T-helper 1 cell treated with Interleukin-12 subunit alpha and Interleukin-12 subunit beta and Interleukin-4 antibody, amounts not matched to agents 30 ng/mL and 1 ng/mL, for 36 hours (primary cell): ENCODE data around the gene RASGRF2. TPM values are rescaled to one million over a fixed set of nuclear protein-coding genes. Genes with fewer than 3 reads are reported as not detected.

Source experiments
- intact Hi-C: fragments of 100-400 bp; cut with micrococcal nuclease; formaldehyde crosslinking; loops from one replicate; pipeline ENCODE4 v1.15.1; 2024
- total RNA-seq: library from RNA; stranded (reverse); gene quantifications from 2 replicates; pipeline ENCODE4 v1.2.3, GENCODE V29; 2022

Gene RASGRF2
- total RNA-seq, 1 donor from 2014 or later: 10.8 TPM

- intact Hi-C loops: no loop called here
Measured at GRCh38 chr5:80953587-80953986, 6.6 kb upstream of the RASGRF2 start.

DNA sequence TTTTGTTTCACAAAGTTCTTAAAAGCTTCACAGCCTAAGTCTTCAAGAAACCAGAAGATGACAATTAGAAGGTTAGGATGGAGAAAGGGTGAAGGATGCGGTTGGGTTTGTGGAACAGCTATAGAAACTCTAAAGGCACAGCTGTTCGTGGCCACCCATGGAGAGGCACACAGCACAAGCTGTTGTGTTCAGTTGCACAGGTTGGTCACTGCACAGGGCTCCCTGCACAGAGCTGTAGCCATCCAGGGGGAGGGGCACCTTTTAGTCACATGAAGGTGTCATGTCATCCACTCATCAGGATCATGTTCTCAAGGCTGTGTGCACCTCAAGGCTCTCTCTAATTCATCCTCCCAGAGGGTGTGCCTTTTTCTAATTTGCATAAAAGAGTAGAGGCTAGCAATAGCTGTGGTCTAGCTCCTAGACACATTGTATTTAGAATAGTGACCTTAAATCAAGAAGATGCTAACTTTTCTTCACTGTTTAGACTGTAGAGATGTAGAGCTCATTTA, 5.0 kb upstream of the RASGRF2 start:
- intact Hi-C loops: no loop called here

GRCh38 chr5:80956272-80956671, 3.9 kb upstream of the RASGRF2 start:
- intact Hi-C loops: no loop called here

- intact Hi-C loops: no loop called here
Measured at GRCh38 chr5:80957031-80957761, 3.0 kb upstream of the RASGRF2 start.

DNA sequence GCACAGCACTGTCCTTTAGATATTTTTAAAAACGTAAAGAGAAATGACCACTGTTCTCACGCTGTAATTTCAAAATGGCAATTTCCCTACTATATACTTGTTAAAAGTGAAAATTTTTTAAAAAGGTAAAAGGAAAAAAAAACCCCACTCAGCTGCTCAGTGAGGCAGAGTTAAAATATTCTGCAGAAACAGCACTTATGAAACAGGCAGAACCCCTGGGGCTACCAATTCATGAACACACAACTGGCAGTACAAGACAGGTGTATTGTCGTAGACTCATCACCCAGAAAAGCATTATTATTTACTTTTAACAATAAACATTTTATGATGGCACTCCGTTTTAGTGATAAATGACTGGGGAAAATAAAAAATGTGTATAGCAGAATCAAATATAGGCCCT, 1.5 kb upstream of the RASGRF2 start:
- intact Hi-C loops: loop anchor here (1.0 kb wide), 1 partner anchor 49 kb away; no protein-coding TSS in a partner anchor

- intact Hi-C loops: no loop called here
Measured at GRCh38 chr5:80959138-80959537, 1.0 kb upstream of the RASGRF2 start.

DNA sequence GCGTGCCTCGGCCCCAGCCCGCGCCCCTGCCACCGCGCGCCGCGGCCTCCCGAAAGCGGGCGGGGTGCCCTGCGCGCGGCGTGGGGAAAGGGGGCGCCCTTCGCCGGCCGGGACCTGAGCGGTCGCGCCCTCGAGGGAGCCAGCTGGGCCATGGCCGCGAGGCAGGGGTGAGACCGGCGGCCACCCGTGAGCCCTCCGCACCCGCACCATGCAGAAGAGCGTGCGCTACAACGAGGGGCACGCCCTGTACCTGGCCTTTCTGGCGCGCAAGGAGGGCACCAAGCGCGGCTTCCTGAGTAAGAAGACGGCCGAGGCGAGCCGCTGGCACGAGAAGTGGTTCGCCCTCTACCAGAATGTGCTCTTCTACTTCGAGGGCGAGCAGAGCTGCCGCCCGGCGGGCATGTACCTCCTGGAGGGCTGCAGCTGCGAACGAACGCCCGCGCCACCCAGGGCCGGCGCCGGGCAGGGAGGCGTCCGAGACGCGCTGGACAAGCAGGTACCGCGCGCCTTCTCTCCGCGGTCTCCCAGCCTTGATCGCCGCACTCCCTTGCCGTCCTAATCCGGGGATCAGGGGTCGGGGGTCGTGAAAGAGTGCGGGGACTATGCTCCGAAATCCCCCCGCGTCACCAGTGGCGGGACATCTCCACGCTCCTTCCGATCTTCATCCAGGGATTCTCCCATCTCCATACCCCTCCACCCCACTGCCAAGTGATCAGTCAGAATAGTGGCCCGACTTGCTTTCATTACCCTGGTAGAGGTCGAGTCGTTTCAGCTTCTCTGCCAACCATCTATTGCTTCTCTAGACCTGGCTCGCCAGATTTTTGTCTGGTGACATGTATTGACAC, 590 bp downstream of the RASGRF2 start:
- intact Hi-C loops: loop anchor here (1.0 to 5.0 kb wide), 8 partner anchors 93 to 1723 kb away; partner anchors contain the start of genes HOMER1, JMY, ZCCHC9 and ZFYVE16

DNA sequence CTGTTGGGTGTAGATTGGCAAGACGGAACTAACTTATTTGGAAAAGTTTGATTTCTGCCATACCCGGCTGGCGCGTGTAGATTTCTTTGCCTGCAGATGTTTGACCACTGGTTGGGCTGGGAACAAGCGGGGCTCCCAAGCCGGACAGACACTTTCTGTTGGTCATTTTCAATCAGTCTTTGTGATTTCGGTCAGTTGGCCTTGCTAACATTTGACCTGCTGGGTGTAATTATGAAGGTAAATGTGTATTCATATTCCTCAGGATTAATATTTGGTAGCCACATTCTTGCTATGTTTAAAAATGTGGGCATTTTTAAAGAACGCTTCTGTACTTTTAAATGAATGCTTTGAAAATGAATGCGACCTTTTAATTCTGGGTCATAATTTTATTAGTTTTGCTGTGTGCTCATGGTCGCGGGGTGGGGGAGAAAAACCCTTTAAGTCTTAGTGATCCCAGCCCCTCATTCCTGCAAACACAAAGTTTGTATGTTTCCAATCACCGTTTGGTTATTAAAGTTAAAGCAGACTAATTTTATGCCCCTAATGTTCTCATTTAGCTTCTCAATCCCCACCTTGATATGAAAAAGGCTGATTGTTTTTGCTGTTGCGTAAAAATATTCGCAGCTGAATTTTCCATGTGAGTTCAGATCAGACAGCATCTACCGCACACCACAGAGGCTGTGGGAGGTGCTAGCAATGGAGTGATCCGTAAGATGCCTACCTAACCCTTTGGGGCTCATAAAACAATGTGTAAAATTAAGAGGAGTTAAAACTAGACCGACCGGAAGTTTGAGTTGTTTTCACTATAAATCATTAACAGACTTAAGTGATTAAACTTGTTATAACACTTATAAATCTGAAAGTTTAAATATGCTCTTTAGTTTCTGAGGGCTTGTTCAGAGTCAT, 1.5 kb downstream of the RASGRF2 start:
- intact Hi-C loops: loop anchor here (1.0 to 5.0 kb wide), 9 partner anchors 46 to 1724 kb away; partner anchors contain the start of genes HOMER1, JMY, ZCCHC9 and ZFYVE16

- intact Hi-C loops: loop anchor here (1.0 to 5.0 kb wide), 7 partner anchors 44 to 1726 kb away; partner anchors contain the start of genes HOMER1, JMY and ZFYVE16
Measured at GRCh38 chr5:80962630-80963520, 2.7 kb downstream of the RASGRF2 start.

GRCh38 chr5:80963521-80963895, 3.3 kb downstream of the RASGRF2 start:
- intact Hi-C loops: loop anchor here (2.0 to 5.0 kb wide), 5 partner anchors 229 to 1726 kb away; partner anchors contain the start of genes HOMER1, JMY and ZFYVE16

DNA sequence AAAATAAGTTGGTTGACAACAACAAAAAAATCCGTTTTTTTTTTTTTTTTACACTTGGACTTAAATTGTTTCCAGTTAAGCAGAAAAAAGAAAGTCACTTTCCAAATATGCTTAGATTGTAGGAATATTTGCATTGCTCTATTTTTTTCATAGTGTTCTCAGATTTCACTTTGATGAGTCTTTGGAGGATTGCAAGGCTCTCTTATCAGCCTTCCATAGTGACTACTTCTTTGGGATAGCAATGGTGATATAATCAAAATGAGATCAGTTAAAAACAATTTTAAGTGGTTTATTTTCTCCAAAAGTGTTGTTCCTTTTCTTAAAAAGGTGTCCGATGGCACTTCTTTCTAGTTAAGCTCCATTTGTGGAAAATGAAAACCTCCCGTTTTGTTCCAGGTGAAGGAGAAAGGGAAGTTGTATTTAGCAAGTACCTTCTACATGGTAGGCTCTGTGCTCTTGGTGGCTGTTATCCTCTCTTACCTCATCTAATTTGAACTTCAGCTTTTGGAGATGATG, 3.9 kb downstream of the RASGRF2 start:
- intact Hi-C loops: loop anchor here (2.0 to 5.0 kb wide), 5 partner anchors 228 to 1727 kb away; partner anchors contain the start of genes HOMER1, JMY and ZFYVE16

DNA sequence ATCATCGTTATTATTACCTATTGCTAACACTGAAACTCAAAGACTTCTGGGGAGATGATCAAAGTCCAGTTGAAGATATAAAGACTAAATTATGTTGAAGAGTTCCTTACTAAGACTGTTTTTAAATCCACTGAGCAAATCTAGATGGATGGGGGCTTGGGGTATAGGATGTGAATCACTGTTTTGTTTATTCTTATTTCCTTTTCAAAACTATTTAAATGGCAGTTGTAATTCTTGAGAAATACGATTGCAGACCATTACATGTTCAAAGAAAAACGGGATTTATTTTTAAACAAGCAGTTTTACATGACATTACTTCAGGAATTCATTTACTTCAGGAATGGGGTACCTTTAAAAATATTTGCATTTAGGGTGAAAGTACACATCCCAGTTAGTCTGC, 4.3 kb downstream of the RASGRF2 start:
- intact Hi-C loops: loop anchor here (5.0 kb wide), 4 partner anchors 228 to 1727 kb away; partner anchors contain the start of genes HOMER1, JMY and ZFYVE16

DNA sequence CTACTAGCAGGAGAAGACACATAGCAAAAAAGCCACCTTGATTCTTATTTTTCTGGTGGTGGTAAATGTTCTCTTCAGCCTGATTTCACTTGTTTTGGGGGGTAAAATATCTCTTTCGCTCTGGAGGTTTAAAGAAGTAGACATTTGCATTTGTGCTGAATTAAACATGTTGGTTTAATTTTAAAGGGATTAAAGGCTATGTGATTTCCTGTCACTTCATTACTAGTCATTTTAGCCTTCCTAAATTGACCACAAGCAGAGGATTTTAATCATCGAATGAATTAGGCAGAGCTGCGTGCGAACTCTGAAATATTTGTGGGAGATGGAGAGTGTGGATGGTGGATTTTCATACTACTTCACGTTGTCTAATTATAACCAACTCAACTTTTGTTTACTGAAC, 4.8 kb downstream of the RASGRF2 start:
- intact Hi-C loops: loop anchor here (5.0 kb wide), 4 partner anchors 227 to 1728 kb away; partner anchors contain the start of genes HOMER1, JMY and ZFYVE16

GRCh38 chr5:80967500-80968181, 7.5 kb downstream of the RASGRF2 start:
- intact Hi-C loops: no loop called here

DNA sequence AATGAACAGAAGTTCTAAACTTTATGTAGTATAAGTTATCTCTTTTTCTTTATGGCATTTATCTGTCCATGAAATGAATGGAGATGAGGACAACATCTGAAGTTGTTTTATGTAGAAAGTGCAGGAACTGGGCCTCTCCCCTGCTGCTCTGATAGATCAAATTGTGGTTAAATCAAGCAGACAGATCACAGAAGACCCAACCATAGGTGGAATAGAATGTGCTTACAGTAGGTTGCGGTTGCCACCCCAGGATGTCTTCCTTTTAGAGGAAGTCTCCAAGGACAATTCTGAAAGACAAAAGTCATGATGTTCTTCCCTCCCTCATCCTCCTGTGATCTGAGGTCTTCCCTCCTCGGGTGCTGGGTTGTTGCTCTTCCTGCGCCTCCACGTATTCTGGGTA, 12.9 kb downstream of the RASGRF2 start:
- intact Hi-C loops: no loop called here

- intact Hi-C loops: no loop called here
Measured at GRCh38 chr5:80975065-80975464, 14.9 kb downstream of the RASGRF2 start.

DNA sequence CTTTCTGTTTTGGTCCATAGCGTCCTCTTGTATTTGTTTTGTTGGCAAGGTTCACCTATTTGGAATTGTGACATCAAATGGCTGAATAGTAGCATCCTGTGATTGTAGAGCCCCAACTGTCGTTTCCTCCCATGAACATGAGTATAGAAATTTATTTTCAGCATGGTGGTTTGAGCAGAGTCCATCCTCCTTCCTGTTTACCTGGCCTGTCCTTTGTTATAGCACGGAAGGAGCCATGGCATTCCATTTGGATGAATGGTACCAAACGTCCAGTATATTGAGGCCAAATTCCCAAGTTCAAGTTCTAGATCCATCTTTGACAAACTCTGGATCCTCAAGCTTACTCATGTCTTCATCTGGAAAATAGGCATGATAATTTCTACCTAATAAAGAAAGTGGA, 16.8 kb downstream of the RASGRF2 start:
- intact Hi-C loops: no loop called here

GRCh38 chr5:80977764-80978163, 17.6 kb downstream of the RASGRF2 start:
- intact Hi-C loops: no loop called here
